HG03520 (cell line): Measurements from ENCODE around the gene SPNS2.

Experiments used
- ATAC-seq: cut with Tn5 transposase; IDR thresholded peaks from one replicate; pipeline ENCODE4 v1.9.1; 2021; ENCODE audit warnings: mild to moderate bottlenecking, moderate library complexity; ENCODE audit not compliant: unreplicated experiment

SPNS2 gene

GRCh38 chr17:4520060-4520893 is 21.6 kb downstream of the SPNS2 start:
- no peak for ATAC-seq

- ATAC-seq = no peak
Observed at GRCh38 chr17:4520894-4521600, 22.4 kb downstream of the SPNS2 start.

GRCh38 chr17:4522661-4523060 is 24.0 kb downstream of the SPNS2 start:
- no peak for ATAC-seq

- ATAC-seq = no peak
Observed at GRCh38 chr17:4523946-4524345, 25.3 kb downstream of the SPNS2 start.

- no peak for ATAC-seq
Observed at GRCh38 chr17:4525691-4526397, 27.2 kb downstream of the SPNS2 start.

- no peak for ATAC-seq
Observed at GRCh38 chr17:4527134-4527533, 28.5 kb downstream of the SPNS2 start.

GRCh38 chr17:4527566-4528125 is 29.0 kb downstream of the SPNS2 start:
- no peak for ATAC-seq

GRCh38 chr17:4529533-4530152 is 31.0 kb downstream of the SPNS2 start:
- no peak for ATAC-seq

- ATAC-seq = no peak
Observed at GRCh38 chr17:4530799-4531730, 32.4 kb downstream of the SPNS2 start.

GRCh38 chr17:4531988-4532736 is 33.5 kb downstream of the SPNS2 start:
- no peak for ATAC-seq

- ATAC-seq = no peak
Observed at GRCh38 chr17:4532860-4533522, 34.3 kb downstream of the SPNS2 start.

- ATAC-seq = no peak
Observed at GRCh38 chr17:4533523-4534504, 35.1 kb downstream of the SPNS2 start.

GRCh38 chr17:4534515-4534914 is 35.8 kb downstream of the SPNS2 start:
- ATAC-seq = no peak

GRCh38 chr17:4534928-4535666 is 36.4 kb downstream of the SPNS2 start:
- no peak for ATAC-seq

- no peak for ATAC-seq
Observed at GRCh38 chr17:4535667-4536258, 37.1 kb downstream of the SPNS2 start.

GRCh38 chr17:4536259-4536741 is 37.6 kb downstream of the SPNS2 start:
- ATAC-seq = no peak
